Body of pancreas (tissue), 4 donors: ENCODE results near the gene EYA4.

ENCODE experiments used
- POLR2A ChIP-seq, 3 donors: fragments of 450-650 bp; IDR thresholded peaks; one replicate each; pipeline ENCODE4 v1.6.1; 2016; ENCODE audit warnings: antibody characterized with exemption in 3 of 3, mild to moderate bottlenecking in 2 of 3
- TF ChIP-seq, protein P1 (sequence below), 7 experiments: fragments of 450-650 bp in 4 of 7; fragments of 200-600 bp in 3 of 7; sonication (generic) in 3 of 7; IDR thresholded peaks; one replicate each; pipeline ENCODE4 v1.5.1; 2016 to 2019; ENCODE audit warnings: antibody characterized with exemption in 7 of 7

DNA sequence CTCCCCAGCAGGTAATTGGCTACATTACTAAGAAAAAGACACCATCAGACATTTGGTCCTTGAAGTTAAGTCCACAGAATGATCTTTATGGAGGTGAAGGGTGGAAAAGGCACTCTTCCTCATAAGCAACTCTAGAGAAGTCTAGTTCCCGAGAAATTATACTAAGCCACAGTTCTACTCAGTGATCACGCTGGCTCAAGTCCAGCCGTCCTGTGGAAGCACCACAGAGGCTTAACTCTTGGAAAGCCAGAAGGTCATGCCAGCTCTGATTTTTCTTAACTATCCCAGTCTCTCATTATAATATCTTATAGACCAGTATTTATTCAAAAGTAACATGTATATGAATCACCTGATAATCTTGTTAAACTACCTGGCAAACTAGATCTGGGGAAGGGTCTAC lies 258.5 kb downstream of the EYA4 start:
- no peak for TF ChIP-seq POLR2A (IDR thresholded peaks at IDR 0.05)
- TF ChIP-seq, protein P1, sequence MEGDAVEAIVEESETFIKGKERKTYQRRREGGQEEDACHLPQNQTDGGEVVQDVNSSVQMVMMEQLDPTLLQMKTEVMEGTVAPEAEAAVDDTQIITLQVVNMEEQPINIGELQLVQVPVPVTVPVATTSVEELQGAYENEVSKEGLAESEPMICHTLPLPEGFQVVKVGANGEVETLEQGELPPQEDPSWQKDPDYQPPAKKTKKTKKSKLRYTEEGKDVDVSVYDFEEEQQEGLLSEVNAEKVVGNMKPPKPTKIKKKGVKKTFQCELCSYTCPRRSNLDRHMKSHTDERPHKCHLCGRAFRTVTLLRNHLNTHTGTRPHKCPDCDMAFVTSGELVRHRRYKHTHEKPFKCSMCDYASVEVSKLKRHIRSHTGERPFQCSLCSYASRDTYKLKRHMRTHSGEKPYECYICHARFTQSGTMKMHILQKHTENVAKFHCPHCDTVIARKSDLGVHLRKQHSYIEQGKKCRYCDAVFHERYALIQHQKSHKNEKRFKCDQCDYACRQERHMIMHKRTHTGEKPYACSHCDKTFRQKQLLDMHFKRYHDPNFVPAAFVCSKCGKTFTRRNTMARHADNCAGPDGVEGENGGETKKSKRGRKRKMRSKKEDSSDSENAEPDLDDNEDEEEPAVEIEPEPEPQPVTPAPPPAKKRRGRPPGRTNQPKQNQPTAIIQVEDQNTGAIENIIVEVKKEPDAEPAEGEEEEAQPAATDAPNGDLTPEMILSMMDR (IDR thresholded peaks at IDR 0.05): no peak
